Keratinocyte (primary cell): ENCODE data around the gene WNT6. TPM values are rescaled to one million over a fixed set of nuclear protein-coding genes. Genes with fewer than 3 reads are reported as not detected.

Experiments used
- DNase-seq: peaks from one replicate; pipeline ENCODE4 v3.0.0-alpha.2; 2011; ENCODE audit warnings: low read depth, missing footprints, low spot score
- FAIRE-seq: peaks from 2 replicates; lab custom pipeline; 2011; peaks lifted over from hg19 to GRCh38; lab: Jason Lieb, UNC
- H2AFZ ChIP-seq: 2 replicates; pipeline ENCODE4 v1.6.0; 2012; ENCODE audit warnings: low read length, control low read depth, inconsistent platforms; ENCODE audit not compliant: control insufficient read depth
- H3K27ac ChIP-seq: 2 replicates; pipeline ENCODE4 v1.5.1; 2011; ENCODE audit warnings: low read length; ENCODE audit not compliant: control insufficient read depth, insufficient read depth
- H3K27me3 ChIP-seq: 3 replicates; pipeline ENCODE4 v1.6.0; 2011; ENCODE audit warnings: low read length; ENCODE audit not compliant: control insufficient read depth, insufficient read depth; ENCODE audit errors: extremely low read depth
- H3K36me3 ChIP-seq, 2 experiments: 2 replicates in 1 of 2; 3 replicates in 1 of 2; pipeline ENCODE4 v1.5.1; 2011; ENCODE audit warnings: low read length in 2 of 2, mild to moderate bottlenecking in 1 of 2; ENCODE audit not compliant: control insufficient read depth in 2 of 2, insufficient read depth in 2 of 2; ENCODE audit errors: extremely low read depth in 1 of 2
- H3K4me1 ChIP-seq: 3 replicates; pipeline ENCODE4 v1.5.1; 2011; ENCODE audit warnings: low read length; ENCODE audit not compliant: control insufficient read depth, insufficient read depth; ENCODE audit errors: extremely low read depth
- H3K4me2 ChIP-seq: 3 replicates; pipeline ENCODE4 v1.6.0; 2011; ENCODE audit warnings: low read depth, low read length; ENCODE audit not compliant: control insufficient read depth, insufficient read depth; ENCODE audit errors: extremely low read depth
- H3K4me3 ChIP-seq, 3 experiments: fragments of 200-600 bp in 1 of 3; sonication (generic) in 1 of 3; 2 replicates in 2 of 3; 3 replicates in 1 of 3; pipeline ENCODE4 v1.5.1; 2011 to 2016; ENCODE audit warnings: low read length in 3 of 3, mild to moderate bottlenecking in 3 of 3, control low read depth in 2 of 3, inconsistent platforms in 1 of 3, low read depth in 1 of 3, mixed read lengths in 1 of 3, mixed run types in 1 of 3, moderate library complexity in 1 of 3; ENCODE audit not compliant: control insufficient read depth in 2 of 3, insufficient read depth in 2 of 3; ENCODE audit errors: extremely low read depth in 1 of 3
- H3K79me2 ChIP-seq: 2 replicates; pipeline ENCODE4 v1.6.0; 2012; ENCODE audit warnings: low read length; ENCODE audit not compliant: control insufficient read depth, insufficient read depth
- H3K9ac ChIP-seq: 3 replicates; pipeline ENCODE4 v1.6.0; 2011; ENCODE audit warnings: low read length; ENCODE audit not compliant: control insufficient read depth, insufficient read depth; ENCODE audit errors: extremely low read depth
- H3K9me1 ChIP-seq: 3 replicates; pipeline ENCODE4 v1.6.0; 2011; ENCODE audit warnings: low read length; ENCODE audit not compliant: control insufficient read depth, insufficient read depth; ENCODE audit errors: extremely low read depth
- H3K9me3 ChIP-seq: 2 replicates; pipeline ENCODE4 v1.5.1; 2012; ENCODE audit warnings: low read depth, low read length; ENCODE audit not compliant: control insufficient read depth
- H4K20me1 ChIP-seq: 3 replicates; pipeline ENCODE4 v1.6.0; 2011; ENCODE audit warnings: low read length; ENCODE audit not compliant: control insufficient read depth, insufficient read depth; ENCODE audit errors: extremely low read depth
- EZH2 ChIP-seq: IDR thresholded peaks from one replicate; pipeline ENCODE4 v1.6.1; 2012; ENCODE audit warnings: inconsistent platforms, mild to moderate bottlenecking, low read length, moderate library complexity
- dilution Hi-C: fragments of 300-500 bp; cut with MboI; formaldehyde crosslinking; loops from one replicate; pipeline ENCODE4 v1.7.0; 2020; ENCODE audit warnings: low sequenced_read_pairs; ENCODE audit not compliant: extremely low pct_ligation_motif_present
- polyA plus RNA-seq, 5 experiments: library from polyadenylated mRNA; depleted of rRNA in 3 of 5; stranded (reverse) in 3 of 5; stranded (forward) in 1 of 5; unstranded in 1 of 5; fragments of >200 nt; gene quantifications; 1 replicate in 1 of 5; 2 replicates in 3 of 5; 3 replicates in 1 of 5; pipeline versions ENCODE4 v1.2.1 to v1.2.3, GENCODE V29; 2011 to 2012; ENCODE audit warnings: missing spikeins in 2 of 5, low read depth in 1 of 5, low replicate concordance in 1 of 5
- TF ChIP-seq, protein P1 (sequence below), 3 experiments: IDR thresholded peaks in 1 of 3; conservative IDR thresholded peaks in 1 of 3; optimal IDR thresholded peaks in 1 of 3; 2 replicates in 2 of 3; 3 replicates in 1 of 3; pipeline versions ENCODE3 to v1.5.1; 2011; ENCODE audit warnings: low read length in 3 of 3, mild to moderate bottlenecking in 3 of 3, moderate library complexity in 2 of 3, control low read depth in 1 of 3, inconsistent platforms in 1 of 3; ENCODE audit not compliant: insufficient read depth in 2 of 3; ENCODE audit errors: extremely low read depth in 1 of 3

The WNT6 gene
- polyA plus RNA-seq, 1 donor (not counting 4 experiments of a cell fraction or from before 2014, with no cell fraction given) = not detected

DNA sequence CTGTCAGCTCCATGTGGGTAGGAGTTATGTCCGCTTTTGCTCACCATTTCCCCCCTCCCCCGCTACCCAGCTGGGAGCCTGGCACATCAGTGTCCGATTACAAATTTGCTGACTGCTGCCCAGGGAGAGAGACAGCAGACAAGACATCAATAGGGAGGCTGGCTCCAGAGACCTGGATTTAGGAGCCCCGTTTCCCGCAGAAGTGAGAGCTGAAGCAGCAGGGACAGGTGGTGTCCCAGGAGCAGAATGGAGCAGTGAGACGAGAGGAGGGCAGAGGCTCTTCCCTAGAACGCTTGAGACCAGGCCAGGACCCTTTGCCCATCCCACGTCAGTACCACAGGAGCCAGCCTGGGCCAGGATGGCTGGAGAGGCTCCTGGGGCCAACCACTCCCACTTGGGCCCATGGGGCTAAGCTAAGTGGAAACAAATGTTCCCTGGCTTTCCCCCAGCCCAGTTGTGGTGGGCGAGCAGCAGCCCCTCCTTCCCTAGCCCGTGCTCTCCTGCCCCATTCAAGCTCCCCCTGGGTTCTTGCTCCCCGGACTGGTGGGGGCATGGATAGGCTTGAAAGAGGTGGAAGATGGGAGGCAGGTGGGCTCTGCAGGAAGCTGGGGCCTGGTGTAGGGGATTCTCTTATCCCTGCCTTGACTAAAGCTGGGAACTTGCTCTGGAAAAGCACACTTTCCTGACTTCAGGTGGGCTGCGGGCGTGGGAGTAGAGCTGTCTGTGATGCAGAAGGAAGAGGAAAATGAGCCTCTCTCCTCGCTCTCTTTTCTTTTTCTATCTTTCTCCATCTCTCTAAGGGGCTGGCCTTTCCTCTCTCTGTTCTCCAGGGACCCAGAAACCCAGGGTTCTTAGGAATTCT is 4.1 kb upstream of the WNT6 start:
- Histone ChIP-seq H3K4me1 (peaks cover 12% of the 10 kb centered on the region), H2AFZ (no peak overlapping the region), H3K27me3 (peaks cover 42% of the 10 kb centered on the region), H3K79me2 (no peaks in the 10 kb centered on the region), H3K9ac (no peak overlapping the region), H3K27ac (no peak overlapping the region), H3K4me3 (no peak overlapping the region), H3K9me3 (no peaks in the 10 kb centered on the region), H4K20me1 (no peaks in the 10 kb centered on the region), H3K9me1 (no peaks in the 10 kb centered on the region), H3K36me3 (no peaks in the 10 kb centered on the region), H3K4me2 (no peak overlapping the region)
- no peak for TF ChIP-seq EZH2
- TF ChIP-seq, protein P1, sequence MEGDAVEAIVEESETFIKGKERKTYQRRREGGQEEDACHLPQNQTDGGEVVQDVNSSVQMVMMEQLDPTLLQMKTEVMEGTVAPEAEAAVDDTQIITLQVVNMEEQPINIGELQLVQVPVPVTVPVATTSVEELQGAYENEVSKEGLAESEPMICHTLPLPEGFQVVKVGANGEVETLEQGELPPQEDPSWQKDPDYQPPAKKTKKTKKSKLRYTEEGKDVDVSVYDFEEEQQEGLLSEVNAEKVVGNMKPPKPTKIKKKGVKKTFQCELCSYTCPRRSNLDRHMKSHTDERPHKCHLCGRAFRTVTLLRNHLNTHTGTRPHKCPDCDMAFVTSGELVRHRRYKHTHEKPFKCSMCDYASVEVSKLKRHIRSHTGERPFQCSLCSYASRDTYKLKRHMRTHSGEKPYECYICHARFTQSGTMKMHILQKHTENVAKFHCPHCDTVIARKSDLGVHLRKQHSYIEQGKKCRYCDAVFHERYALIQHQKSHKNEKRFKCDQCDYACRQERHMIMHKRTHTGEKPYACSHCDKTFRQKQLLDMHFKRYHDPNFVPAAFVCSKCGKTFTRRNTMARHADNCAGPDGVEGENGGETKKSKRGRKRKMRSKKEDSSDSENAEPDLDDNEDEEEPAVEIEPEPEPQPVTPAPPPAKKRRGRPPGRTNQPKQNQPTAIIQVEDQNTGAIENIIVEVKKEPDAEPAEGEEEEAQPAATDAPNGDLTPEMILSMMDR (optimal IDR thresholded peaks at IDR 0.05 in 1 of 3, IDR thresholded peaks at IDR 0.05 in 1 of 3, conservative IDR thresholded peaks at IDR 0.05 in 1 of 3; ENCODE audit: extremely low read depth in 1 of 3, insufficient read depth in 2 of 3, low read length in 3 of 3) = no peak
- FAIRE-seq (no peak), DNase-seq (no peak)
- dilution Hi-C loops = no loop called here

DNA sequence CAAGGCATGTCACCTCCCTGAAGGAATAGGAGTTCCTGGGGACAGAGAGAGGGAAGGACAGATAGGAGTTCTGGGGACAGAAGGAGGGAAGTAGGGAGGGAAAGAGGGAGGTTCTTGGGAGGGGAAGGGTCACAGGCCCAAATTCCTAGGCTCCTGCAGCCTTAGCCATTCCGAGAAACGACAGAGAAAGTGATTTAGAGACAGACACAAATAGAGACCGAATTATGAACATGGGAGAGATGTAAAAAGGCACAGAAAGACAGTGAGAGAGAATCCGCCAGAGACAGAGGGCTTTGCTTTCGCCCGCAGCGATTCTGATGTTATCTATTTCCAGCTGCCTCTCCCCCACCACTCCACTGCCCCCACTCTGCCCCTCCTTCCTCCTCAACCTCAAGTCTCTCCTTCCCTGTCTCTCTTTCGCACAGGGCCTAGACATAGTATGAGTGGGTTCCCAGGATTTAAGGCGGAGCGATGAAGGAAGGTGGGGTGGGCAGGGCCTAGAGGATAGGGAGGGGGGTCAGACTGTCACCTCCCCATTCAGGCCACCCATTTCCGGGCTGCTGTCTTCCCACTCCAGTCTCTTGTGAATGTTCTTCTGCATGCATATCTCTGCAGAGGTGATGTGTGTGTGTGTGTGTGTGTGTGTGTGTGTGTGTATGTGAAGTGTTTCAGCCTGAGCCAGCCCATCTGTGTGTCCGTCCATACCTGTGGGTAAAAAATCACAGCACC is 3.3 kb upstream of the WNT6 start:
- no peak overlapping the region for H3K27ac ChIP-seq
- no peak for FAIRE-seq

More for the DNA sequence above, 3.3 kb upstream of the WNT6 start:
- H2AFZ ChIP-seq = no peak overlapping the region
- H4K20me1 ChIP-seq = no peaks in the 10 kb centered on the region
- dilution Hi-C loops = no loop called here
- no peaks in the 10 kb centered on the region for H3K9me3 ChIP-seq
- no peaks in the 10 kb centered on the region for H3K79me2 ChIP-seq
- no peak overlapping the region for H3K4me3 ChIP-seq
- H3K4me1 ChIP-seq = peaks cover 16% of the 10 kb centered on the region
- H3K9ac ChIP-seq = no peak overlapping the region
- H3K36me3 ChIP-seq = no peaks in the 10 kb centered on the region
- no peak overlapping the region for H3K4me2 ChIP-seq
- no peak for DNase-seq
- TF ChIP-seq EZH2 = no peak
- TF ChIP-seq, protein P1 (optimal IDR thresholded peaks at IDR 0.05 in 1 of 3, IDR thresholded peaks at IDR 0.05 in 1 of 3, conservative IDR thresholded peaks at IDR 0.05 in 1 of 3; ENCODE audit: extremely low read depth in 1 of 3, insufficient read depth in 2 of 3, low read length in 3 of 3) = no peak
- no peaks in the 10 kb centered on the region for H3K9me1 ChIP-seq
- peaks cover 50% of the 10 kb centered on the region for H3K27me3 ChIP-seq
